Stimulated activated CD8-positive, alpha-beta memory T cell treated with anti-CD3 and anti-CD28 coated beads, Interleukin-7, amount 100 ng/mL, for 4 hours (primary cell): Measurements from ENCODE around the gene WNK2.
A peak's percentile ranks its signal among the peaks of the same experiment; 100 is the strongest.

Experiments used
- DNase-seq, 2 donors: peaks; one replicate each; pipeline ENCODE4 v3.0.0-alpha.2; 2020; ENCODE audit warnings: low read depth in 2 of 2

WNK2 gene

GRCh38 chr9:93294011-93294410 lies 110.1 kb downstream of the WNK2 start:
- no peak for DNase-seq

GRCh38 chr9:93295031-93295430 lies 111.1 kb downstream of the WNK2 start:
- DNase-seq = no peak

- no peak for DNase-seq
These were observed 111.6 kb downstream of the WNK2 start for GRCh38 chr9:93295456-93296076.

DNA sequence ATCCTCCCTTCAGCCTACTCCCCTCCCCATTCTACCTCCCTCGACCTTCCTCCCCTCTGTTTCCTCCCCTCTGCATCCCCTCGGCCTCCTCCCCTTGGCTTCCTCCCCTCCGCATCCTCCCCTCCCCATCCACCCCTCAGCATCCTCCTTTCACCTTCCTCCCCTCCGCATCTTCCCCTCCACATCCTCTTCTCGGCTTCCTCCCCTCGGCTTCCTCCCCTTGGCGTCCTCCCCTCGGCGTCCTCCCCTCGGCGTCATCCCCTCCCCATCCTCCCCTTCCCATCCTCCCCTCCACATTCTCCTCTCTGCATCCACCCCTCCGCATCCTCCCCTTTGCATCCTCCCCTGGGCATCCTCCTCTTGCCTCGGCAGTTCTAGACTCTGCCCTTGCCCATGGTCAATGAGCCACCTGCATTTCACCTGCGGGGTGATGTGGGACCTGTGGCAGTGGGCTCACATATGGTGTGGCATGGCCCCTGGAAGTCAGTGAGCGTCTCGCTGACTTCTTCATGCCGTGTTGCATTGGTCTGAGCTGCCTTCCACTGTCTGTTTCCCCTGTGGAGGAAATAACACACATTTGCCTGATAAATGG lies 113.0 kb downstream of the WNK2 start:
- DNase-seq = no peak

- no peak for DNase-seq
These were observed 113.9 kb downstream of the WNK2 start for GRCh38 chr9:93297659-93298497.

- no peak for DNase-seq
These were observed 114.8 kb downstream of the WNK2 start for GRCh38 chr9:93298498-93299417.

GRCh38 chr9:93299418-93300174 lies 115.7 kb downstream of the WNK2 start:
- no peak for DNase-seq

- DNase-seq = no peak
These were observed 116.2 kb downstream of the WNK2 start for GRCh38 chr9:93300175-93300572.

- DNase-seq = no peak
These were observed 116.7 kb downstream of the WNK2 start for GRCh38 chr9:93300585-93301081.

GRCh38 chr9:93301291-93301811 lies 117.4 kb downstream of the WNK2 start:
- no peak for DNase-seq

DNA sequence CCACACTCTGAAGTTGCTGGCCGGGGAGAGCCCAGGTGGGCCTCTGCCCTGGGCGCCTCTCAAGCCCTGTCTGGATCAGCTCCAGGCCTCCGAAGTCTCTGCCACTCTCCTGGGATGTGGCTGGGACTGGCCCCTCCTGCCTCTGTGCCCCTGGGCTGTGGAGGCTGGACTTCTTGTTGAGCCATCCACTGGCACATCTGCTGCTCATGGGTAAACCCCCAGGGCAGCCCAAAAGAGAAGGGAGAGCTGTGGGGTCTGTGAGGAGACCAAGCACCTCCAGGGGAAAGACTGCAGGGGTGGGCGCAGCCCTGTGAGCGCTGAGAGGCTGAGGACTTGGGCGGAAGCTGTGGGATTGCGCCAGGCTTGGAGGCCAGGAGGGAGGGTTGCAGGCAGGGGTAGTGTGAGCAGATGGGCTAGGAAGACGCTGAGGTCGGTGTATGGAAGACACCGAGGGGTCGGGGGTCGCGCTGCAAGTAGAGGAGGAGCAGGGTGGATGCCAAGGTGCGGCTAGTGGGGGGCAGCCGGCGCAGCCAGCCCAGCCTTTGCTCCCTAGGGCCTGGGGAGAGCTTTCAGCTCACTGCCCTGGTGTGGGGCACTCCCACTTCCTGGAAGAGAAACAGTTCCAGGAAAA lies 118.1 kb downstream of the WNK2 start:
- no peak for DNase-seq

DNA sequence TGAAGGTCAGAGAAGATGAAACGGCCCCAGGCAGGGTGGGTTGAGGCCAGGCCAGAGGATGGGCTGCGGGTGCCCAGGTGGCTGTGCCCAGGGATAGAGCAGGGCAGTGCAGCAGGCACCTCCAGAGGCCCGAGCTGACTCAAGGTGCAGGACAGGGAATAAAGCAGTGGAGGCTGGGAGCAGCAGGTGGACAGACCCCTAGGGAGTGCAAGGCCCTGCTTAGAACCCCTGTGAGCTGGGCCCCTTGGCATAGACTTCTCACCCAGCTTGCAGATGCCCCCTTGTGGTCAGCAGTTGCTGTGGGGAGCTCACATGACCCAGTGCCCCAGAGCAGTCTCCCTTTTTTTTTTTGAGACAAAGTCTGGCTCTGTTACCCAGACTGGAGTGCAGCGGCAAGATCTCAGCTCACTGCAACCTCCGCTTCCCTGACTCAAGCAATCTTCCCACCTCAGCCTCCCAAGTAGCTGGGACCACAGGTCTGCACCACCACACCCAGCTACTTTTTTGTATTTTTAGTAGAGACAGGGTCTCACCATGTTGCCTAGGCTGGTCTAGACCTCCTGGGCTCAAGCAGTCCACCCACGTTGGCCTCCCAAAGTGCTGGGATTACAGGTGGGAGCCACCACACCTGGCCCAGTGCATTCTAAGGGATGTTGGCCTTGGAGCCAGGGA lies 118.8 kb downstream of the WNK2 start:
- peak; percentile 33 to 34 for DNase-seq

DNA sequence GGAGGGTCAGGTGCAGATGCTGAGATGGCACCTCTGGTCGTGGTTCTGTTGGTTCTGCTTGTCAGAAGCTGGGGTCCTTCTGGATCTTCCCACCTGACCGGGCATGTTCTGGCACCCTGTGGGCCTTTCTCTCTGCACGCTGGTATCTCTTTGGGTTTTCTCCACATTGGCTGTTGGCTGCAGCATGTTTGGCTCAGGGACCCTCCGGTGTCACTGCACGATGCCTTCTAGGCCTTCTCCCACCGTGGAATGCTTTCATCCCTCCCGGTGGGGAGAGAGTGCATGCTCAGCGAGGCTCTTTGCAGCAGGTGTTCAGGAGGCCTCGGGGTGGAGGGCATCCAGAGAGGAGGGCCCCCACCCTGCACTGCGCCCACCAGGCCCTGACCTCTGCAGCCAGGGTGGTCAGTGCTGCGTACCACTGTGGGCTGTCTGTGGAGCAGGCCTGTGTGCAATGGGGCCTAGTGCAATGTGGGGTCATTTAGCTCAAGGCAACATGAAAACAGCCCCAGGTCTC lies 119.4 kb downstream of the WNK2 start:
- DNase-seq = no peak

GRCh38 chr9:93303806-93304573 lies 120.1 kb downstream of the WNK2 start:
- no peak for DNase-seq

GRCh38 chr9:93304574-93305496 lies 120.9 kb downstream of the WNK2 start:
- DNase-seq = no peak

GRCh38 chr9:93305497-93306020 lies 121.6 kb downstream of the WNK2 start:
- DNase-seq = no peak

DNA sequence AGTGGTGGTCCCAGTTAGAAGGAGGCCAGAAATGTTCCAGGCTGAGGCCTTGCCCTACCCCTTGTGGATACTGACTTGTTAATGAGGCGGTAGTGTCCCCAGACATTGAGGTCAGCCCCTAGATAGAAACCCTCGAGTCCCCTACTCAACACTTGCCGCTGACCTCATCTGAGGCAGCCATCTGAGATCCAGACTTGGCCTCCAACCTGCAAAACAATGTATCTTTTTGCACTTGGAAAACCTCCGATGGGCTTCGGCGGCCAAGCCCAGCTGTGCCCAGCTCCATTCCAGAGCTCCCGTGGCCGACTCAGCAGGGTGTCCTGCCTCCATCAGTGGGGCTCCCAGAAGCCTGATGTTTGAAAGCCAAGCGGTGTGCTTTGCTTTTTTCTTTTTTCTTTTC lies 122.1 kb downstream of the WNK2 start:
- no peak for DNase-seq
